Activated naive CD4-positive, alpha-beta T cell treated with anti-CD3 and anti-CD28 coated beads, Interleukin-2, amount 50 U/mL, for 16 hours (primary cell): Measurements from ENCODE around the gene SP110.
A peak's percentile ranks its signal among the peaks of the same experiment; 100 is the strongest.
"Not testable (repeated sequence)": the region's sequence is repeated elsewhere in the genome, so short reads cannot be mapped to it uniquely, and the experiment has no call there.

ENCODE experiments used
- DNase-seq: peaks from one replicate; pipeline ENCODE4 v3.0.0-alpha.2; 2020

The SP110 gene

DNA sequence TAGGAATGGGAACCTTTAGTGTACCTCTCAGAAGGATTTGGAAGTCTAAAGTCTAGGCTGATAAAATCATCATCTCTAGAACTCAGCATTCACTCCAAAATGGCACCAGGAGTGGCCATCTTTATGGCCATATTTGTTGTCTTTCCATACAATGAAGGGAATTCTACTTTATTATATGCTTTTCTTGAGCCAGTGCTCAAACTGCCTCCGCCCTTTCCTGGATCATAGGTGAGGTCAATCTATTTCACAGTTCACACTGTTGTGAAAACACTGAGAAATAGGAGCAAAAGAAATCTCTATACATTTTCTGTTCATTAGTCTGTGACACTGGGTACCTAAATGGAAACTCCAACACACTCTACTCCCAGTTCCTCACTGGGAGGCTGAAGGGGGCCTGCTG is 55.6 kb downstream of the SP110 start:
- no peak for DNase-seq

DNA sequence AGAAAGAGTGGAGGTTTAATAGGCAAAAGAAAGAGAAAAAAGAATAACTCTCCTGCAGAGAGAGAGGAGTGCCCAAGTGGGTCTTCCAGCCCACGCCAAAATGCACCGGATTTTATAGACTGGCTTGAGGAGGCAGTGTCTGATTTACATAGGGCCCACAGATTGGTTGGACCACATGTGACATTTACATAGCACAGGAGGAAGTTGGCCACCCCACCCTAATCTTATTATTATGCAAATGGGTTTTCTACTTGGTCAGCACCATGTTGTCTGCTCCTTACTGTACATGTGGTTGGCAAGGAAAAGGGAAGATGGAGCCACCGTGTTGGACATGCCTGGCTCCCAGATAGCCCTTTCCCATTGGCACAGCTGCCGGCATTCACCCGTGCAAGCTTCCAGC is 56.8 kb downstream of the SP110 start:
- DNase-seq = no peak

DNA sequence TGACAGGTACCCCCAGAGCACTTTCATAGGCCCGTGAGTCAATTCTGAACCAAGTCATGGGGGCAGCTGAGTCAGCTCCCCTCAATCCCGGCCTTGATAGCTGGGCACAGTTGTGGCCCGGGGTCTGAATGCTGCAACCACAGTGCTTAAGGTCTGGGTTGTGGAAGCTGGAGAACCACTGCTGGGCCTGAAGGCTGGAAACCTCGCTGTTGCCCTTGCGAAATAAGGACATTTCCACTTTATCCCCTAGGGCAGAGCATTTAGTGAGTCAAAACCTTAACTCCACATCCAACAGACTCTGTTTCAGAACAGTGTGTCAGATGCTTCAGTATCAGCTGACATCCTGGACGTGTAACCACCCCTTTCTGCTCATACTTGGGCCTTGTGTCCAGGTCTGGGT is 58.6 kb downstream of the SP110 start:
- no peak for DNase-seq

DNA sequence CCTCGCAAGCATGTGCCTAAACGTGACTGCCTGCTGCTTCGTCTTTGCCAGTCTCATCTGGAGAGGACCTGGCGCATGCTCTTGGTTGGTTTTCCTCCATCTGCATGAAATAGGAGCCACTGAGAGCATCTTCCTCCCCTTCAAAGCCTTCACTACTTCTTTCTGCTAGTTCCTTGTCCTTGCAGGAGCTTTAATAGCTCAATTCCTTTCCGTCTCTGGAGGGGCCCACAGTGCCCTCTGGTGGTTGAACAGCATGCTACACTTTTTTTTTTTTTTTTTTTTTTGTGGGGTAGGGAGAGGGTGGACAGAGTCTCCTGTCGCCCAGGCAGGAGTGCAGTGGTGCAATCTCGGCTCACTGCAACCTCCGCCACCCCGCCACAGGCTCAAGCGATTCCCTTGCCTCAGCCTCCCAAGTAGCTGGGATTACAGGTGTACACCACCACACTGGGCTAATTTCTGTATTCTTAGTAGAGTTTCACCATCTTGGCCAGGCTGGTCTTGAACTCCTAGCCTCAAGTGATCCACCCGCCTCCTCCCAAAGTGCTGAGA is 59.6 kb downstream of the SP110 start:
- DNase-seq = peak; percentile 46

DNA sequence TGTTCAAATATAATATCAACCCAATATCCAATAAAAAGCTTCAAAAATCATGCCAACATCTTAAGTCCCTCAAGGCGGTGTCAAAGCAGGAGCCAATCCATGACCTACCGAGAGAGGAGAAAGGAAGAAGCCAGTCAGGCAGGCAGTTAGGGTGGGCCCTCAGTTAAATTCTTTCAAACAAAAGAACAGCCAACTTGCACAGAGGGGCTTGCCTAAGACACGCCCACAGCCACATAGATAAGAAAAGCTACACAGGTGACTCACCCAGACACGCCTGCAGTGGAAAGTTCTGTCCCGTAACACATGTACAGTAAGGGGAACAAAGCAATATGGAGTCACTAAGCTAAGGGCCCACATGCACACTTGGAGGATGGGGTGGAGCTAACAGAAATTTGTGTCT is 61.3 kb downstream of the SP110 start:
- DNase-seq = no peak

DNA sequence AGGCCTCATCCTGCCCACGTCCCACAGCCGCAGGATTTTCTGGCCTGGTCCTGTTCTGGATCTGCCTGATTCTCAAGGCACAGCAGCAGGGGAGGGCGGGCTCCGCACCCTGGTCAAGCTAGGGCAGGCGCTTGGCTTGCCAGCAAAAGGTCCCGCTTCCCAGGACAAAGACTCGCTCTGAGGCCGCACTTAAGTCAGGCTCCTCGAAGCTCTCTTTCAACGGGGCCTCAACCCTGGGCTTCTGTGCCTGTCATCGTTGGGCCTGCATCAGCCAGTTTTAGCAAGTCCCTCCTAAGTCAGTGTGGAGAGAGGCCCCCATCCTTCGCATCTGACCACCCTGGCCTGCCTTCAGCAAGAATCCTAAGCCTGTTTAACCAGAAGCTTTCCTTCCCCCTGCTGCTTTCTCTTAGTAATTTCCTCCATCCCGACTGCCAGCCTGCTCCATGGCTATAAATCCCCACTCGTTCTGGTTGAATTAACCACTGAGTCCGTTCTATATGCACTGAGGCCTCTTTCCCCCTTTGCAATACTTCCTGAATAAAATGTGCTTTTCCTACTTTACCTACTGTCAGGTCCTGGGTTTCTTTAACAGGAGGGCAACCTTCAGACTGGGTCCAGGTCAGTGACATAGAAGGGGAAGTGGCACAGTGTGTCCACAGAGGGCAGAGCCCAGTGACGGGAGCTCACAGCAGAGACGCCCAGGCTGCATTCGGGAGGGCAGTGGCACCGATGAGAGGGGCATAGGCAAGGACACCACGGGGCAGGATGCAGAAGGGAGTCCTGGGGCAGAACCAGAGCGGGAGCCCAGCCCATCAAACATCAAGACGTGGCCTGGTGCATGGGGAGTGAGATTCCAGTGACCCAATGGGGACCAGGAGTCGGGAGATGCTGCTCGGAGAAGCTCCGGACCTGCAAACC is 62.7 kb downstream of the SP110 start:
- DNase-seq = no peak

DNA sequence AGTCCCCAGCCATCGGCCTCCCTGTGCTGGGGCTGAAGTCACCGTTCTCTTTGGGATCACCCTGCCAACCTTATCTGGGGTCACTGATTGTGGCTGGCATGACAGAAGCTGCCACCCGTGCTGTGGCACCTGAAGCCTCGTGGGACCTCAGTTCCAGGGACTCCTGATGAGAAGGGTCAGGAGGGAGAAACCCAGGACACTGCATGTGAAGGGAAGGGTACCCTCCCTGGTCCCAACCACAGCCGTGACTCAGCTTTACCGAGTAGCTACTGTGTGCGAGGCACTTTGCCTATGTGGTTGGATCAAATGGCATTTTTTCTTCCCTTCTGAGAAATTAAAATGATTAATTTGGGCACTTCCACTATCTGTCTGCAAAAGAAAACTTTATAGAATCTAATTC is 64.4 kb downstream of the SP110 start:
- no peak for DNase-seq

DNA sequence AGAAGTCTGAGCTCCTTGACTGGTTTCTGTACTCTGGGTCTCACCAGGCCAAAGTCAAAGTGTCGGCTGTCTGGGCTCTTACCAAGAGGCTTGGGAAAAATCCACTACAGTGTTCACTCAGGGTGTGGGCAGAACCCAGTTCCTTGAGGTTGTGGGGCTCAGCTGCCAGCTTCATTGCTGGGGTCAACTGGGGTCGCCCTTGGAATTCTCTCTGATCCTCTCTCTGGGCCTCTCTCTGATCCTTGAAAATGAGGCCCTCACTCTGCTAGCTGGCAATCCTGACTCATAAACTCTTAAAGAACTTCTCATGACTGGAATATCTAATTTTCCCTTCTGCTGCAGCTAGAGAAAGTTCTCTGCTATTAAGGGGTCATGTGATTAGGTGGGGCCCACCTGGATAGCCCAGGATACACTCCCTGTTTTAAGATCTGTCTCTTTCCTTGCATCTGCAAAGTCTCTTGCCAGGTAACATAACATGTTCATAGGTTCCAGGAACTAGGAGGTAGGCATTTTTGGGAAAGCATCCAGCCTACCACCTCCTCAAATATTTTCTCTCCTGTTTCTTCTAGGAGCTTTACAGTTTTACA is 66.3 kb downstream of the SP110 start:
- no peak for DNase-seq

DNA sequence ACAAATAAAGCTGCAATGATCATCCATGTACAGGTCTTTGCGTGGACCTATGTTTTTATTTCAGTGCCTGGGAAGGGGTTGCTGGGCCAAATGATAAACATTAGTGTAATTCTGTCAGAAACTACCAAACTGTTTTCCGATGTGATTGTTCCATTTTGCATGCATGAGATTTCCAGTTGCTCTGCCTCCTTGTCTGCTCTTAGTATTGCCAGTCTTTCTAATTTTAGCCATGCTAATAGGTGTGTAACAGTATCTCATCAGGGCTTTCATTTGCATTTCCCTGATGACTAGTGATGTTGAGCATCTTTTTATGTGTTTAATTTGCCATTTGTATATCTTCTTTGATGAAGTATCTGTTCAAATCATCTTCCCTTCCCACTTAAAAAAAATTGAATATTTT is 67.5 kb downstream of the SP110 start:
- no peak for DNase-seq

DNA sequence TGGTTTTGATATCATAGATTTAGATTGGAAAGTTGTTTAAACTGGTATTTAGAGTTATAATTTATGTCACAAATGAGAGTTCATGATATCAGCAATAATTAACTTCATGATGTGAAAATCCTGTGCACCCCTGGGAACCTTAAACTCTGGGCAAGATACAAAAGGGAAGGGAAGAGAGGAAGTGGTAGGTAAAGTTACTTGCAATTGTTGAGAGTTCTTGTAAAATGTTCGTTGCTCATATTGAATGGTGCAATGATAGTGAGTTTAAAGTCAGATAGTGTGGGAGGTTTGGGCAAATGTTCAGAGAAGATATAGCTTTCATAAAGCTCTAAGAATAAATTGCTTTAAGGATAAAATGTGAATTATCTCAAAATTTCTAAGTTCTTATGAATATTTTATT is 75.4 kb downstream of the SP110 start:
- no peak for DNase-seq

DNA sequence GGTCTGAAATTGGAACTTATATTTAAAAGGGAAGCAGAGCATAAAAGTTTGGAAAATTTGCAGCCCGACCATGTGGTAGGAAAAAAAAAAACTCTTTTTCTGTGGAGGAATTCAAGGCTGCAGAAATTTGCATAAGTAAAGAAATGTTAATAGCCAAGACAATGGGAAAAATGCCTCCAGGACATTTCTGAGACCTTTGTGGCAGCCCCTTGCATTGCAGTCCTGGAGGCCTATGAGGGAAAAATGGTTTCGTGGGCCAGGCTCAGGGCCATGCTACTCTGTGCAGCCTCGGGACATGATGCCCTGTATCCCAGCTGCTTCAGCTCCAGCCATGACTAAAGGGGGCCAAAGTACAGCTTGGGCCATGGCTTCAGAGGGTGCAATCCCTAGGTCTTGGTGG is 79.1 kb downstream of the SP110 start:
- no peak for DNase-seq

DNA sequence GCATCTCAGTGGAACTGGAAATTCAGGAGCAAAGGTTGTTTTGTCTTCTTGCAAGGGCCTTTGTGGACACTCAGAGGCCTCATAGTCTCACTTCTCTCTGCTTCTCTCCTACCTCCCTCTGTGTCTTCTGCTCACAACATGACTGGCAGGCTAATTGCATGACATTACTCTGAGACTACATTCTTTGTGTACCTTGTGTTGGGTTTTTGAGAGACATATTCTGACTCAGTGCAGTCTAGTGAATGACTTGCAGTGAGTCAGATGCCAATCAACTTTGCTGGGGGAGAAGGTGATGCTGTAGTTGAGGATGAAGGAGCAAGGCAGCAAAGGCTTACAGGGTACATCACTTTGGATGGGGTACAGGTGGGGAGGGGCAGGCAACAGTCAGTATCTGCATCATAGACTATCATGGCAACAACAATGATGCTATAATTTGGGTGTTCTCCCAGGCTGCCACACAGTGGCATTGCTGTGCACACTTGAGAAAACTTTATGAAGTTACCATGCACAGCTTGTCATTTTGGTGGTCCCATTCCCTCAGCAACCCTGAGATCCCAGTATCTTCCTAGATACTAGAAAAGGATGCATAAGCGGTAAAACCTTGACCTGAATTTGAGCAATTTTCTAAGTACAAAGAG is 81.8 kb downstream of the SP110 start:
- DNase-seq = no peak

DNA sequence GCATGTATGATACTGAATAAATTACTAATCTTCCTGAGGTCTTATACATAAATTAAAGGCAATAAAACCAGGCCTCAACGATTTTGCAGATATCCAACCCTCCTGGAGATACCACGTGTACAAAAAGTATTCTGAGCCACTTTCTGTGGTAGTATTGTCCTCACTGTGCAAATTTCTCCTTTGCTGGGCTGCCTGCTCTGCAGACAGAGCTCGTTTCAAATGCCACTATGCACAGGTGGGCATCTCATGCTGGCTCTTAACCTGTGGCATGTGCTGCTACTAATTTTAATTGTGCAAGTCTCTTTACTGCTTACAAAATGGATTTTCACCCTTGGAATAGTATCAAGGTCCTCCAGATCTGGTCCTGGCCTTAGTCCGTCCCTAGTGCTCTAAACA is 84.7 kb downstream of the SP110 start:
- DNase-seq = no peak

DNA sequence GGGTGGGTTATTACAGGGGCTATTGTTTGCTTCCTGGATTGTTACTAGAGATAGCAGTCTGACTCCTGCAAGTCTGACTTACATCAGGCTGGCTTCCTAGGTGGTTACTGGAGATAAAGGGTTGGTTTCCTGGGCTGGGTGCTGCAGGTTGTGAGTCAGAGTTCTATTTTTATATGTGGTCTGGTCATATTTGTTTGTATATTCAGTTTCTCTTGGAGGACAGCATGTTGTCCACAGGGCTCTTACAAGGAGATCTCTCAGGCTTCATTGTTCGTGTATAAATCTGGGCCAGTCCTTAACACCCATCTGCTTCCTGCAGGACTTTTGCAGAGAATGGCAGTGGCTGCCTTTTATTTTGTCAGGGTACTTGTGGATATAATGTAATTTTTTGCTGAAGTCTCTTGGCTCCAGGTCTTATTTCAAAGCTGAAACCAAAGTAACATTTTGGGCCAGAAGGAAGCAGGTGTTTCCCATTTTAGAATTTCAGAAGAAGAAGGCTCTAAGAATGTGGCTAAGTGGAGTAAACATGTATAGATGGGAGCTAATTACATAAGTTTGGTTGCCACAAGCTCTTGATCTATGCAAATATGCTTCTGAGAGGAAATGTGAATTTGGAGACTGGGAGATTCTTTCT is 85.2 kb downstream of the SP110 start:
- no peak for DNase-seq

DNA sequence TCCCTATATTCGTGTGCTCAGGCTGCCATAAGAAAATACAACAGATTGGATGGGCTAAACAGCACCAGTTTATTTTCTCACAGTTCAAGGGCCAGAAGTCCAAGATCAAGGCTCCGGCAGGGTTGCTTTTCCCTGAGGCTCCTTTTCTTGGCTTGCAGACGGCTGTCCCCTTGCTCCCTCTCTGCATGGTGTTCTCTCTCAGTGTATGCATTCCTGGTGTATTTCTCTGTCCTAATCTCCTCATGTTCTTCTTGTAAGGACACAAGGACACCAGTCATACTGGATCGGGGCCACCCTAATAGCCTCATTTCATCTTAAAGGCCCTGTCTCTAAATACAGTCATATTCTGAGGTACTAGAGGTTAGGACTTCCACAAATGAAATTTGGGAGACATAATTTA is 88.4 kb downstream of the SP110 start:
- no peak for DNase-seq

DNA sequence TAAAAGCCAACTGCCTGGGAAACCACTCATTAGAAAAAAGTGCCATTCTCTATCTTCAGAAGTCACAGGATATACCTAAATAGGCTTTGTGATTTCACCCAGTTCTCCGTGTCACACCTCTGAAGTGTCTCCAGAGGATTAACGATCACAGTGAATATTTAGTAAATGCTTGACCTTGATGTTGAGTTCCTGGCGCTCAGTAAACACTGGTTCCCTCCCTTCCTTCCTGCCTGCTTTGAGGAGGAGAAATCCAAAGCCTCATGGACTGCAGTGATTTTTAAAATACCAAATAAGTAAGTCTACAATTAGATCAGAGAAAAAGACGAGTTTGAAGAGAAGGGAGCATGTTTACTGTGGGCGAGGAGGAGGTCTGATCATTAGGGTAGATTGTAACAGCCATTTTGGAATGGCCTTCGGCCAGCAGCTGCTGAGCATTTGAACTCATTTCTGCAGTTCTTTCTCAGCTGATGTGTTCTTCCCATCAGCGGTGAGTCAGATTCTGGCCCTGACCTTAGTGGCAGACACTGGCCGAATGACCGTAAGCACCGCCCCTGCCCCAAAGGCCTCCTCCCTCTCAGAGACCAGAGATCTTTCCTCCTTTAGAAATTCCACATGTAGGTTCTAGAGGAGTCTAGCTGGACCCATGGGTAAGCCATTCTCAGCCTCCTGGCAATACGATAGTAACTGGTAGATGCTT is 89.0 kb downstream of the SP110 start:
- DNase-seq = no peak

DNA sequence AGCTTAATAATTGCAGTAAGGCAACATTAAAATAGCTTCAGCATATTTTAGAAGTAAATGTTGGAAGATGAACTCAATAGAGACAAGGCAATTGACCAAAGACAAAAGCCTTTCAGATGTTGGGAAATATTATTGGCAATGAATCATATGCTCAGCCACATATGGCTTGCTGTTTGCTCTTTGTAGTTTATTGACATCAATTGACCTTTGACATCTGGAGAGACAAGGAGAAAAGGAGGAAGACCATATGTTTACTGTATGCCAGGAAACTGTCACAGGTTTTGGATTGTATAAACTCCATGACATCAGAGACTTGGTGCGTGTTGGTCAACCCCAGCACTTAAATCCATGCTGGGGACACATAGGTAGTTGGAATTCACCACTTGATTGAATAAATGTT is 90.4 kb downstream of the SP110 start:
- DNase-seq = no peak

DNA sequence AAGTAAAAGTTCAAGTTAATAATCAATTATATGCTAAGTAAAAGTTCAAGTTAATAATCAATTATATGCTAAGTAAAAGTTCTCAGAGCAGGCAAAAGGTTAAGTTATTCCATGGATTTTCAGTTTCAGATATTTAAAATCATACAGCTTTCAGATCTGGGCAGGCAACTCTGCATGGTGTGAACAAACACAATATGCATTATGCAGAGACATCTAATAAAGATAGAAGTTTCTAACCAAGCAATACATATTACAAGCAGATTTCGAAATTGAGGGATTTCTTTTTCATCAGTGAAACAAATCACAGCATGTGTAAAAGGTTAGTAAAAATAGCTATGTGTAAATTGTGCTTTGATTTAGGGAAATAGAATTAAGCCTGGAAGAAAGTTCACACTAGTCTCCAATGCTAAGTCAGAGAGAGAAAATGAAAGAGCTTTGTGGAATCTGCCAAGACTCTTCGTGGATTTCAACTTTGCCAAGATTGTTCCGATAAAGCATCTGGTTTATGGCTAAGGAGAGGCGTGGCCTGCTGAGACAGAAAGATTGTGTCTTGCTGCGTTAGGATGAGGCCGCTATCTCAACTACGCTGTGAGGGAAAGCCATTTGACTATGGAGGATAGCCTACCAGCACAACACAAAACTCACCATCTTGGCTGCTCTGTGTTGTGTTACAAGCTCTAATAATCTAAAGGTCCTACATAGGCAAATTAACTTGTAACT is 91.0 kb downstream of the SP110 start:
- no peak for DNase-seq

DNA sequence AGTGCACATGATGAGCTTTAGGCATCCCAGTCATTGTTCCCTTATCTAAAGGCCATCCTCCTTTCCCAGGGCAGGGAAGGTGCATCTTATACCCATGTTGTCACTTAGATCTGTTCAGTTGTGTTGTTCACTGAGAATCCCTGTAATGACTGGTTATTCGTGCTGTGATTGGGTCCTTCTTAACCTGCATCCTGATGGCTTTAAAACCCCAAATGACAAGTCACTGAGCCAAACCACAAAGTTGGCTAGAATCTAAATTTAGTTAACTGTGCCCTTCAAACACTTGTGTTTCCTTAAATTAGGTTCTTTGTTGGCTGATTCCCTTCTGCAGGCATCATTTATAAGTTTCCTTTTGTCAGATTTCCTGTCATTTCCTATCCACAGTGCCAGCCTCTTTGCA is 92.6 kb downstream of the SP110 start:
- no peak for DNase-seq

DNA sequence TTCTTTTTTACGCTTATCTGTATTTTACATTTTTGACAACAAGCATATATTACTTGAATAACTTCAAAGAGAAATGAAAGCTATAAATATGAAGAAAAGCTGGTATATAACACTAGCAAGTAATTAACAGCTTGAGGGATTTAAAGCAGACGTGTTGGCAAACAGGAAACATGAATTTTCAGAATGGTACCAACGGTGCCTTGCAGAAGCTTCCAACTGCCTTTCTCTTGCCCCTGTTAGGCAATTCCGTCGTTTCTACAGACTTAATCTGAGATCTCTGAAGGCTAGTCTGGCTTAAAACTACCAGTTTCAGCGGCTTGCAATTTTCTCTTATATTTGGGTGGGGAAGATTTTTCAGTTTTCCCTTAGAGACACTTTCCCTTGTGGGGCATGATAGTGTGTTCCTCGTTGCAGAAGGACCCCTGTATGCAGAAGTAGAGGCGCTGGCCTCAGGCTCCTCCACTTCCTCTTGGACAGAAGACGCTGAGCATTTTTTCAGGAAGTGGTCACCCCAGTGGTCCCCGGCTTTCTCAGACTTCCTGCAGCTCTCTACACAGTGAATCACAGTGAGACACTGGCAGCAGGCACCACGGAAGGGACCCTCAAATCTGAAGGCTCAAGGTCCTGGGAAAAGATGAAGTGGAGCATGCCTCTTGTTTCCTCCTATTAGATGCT is 94.9 kb downstream of the SP110 start:
- DNase-seq = no peak

DNA sequence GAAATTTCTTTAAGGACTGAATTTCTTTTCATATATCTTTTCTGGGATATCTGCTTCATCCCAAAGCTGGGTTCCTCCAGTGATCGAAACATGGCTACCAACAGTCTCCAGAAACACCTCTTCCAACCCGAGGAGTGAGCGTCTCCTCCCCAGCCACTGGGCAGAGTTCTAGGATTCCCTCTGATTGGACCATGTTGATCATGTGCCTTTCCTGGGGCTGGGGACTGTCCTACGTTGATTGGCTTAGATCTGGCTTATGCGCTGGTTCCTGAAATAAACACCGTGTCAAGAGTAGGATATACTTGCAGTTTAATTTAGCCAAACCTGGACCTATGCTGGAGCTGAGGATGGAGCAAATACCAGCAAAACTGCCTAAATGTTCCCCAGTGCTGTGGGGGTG is 95.5 kb downstream of the SP110 start:
- DNase-seq = no peak

DNA sequence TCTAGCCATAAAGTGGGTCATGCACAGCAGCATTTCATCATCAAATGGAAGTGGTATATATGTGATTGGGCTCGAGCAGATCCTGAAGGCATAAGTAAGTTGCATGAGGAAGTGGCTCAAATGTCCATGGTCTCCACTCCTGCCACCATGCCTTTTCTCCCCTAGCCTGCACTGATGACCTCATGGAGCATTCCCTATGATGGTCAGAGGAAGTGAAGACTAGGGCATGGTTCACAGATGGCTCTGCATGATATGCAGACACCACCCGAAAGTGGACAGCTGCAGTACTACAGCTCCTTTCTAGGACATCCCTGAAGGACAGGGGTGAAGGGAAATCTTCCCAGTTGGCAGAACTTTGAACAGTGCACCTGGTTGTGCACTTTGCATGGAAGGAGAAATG is 99.4 kb downstream of the SP110 start:
- not testable (repeated sequence) for DNase-seq
